Measurements from ENCODE around the gene RASGRF2.
"Not testable (repeated sequence)": the region's sequence is repeated elsewhere in the genome, so short reads cannot be mapped to it uniquely, and the experiment has no call there.

- not testable (repeated sequence) for TF ChIP-seq CTCF, POLR2A, EP300 (IDR thresholded peaks at IDR 0.05)
Observed at GRCh38 chr5:81053282-81053681, 93.1 kb downstream of the RASGRF2 start.
